AG04450 (cell line): ENCODE results near the gene ABTB2. TPM values are rescaled to one million over a fixed set of nuclear protein-coding genes. Genes with fewer than 3 reads are reported as not detected.

Experiments used
- CTCF ChIA-PET: fragments of 300-600, 350-600 bp; formaldehyde crosslinking; extraction: SDS; loops from one replicate; lab custom pipeline; 2022; ENCODE audit warnings: antibody characterized with exemption, inconsistent platforms; lab: Charles Lee
- POLR2A ChIA-PET: fragments of 350-600 bp; formaldehyde crosslinking; extraction: SDS; loops from one replicate; lab custom pipeline; 2021; ENCODE audit warnings: antibody characterized with exemption, inconsistent platforms; lab: Yijun Ruan, JAX
- DNase-seq: peaks from one replicate; pipeline ENCODE4 v3.0.0-alpha.2; 2011; ENCODE audit warnings: low read depth, low spot score
- H3K27ac ChIP-seq: one replicate; pipeline ENCODE4 v1.5.1; 2012; ENCODE audit warnings: low read depth, low read length, control low read depth
- H3K27me3 ChIP-seq: one replicate; pipeline ENCODE4 v1.6.0; 2012; ENCODE audit warnings: low read length; ENCODE audit not compliant: control insufficient read depth, insufficient read depth
- H3K4me3 ChIP-seq: 2 replicates; pipeline ENCODE4 v1.5.1; 2011; ENCODE audit warnings: mild to moderate bottlenecking, low read depth, low read length, control low read depth
- H3K9me3 ChIP-seq: 2 replicates; pipeline ENCODE4 v1.5.1; 2012; ENCODE audit warnings: low read length; ENCODE audit not compliant: control insufficient read depth, insufficient read depth
- CTCF ChIP-seq: IDR thresholded peaks from 2 replicates; pipeline ENCODE4 v1.5.1; 2011; ENCODE audit warnings: low read depth, low read length, control low read depth, inconsistent platforms
- polyA plus RNA-seq: library from polyadenylated mRNA; depleted of rRNA; stranded (reverse); fragments of >200 nt; gene quantifications from 2 replicates; pipeline ENCODE4 v1.2.3, GENCODE V29; 2011

ABTB2 gene
- polyA plus RNA-seq, 1 experiment = 0.43 TPM

DNA sequence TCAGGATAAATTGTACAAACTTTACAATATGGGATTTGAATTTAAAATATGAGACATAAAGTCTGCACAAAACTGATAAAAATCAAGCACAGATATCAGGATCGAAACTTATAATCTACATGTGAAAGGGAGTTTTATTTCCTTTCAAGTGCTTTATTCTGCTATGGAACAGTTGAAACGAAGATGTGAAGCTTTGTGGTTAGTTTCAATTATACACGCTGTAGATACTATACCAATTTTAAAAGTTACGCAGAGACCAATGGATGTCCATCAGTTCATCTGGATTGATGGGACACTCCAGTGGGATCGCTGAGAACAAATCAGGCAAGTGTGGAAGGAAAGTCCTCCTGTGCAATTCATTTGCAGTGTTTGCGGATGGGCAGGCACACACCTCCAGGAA lies 46.5 kb upstream of the ABTB2 start:
- H3K4me3 ChIP-seq = no peak overlapping the region
- no peak for TF ChIP-seq CTCF
- POLR2A ChIA-PET = no interaction called here
- no peak for DNase-seq
- no peaks in the 10 kb centered on the region for H3K9me3 ChIP-seq
- no peak overlapping the region for H3K27ac ChIP-seq
- CTCF ChIA-PET = no interaction called here
- peaks cover 24% of the 10 kb centered on the region for H3K27me3 ChIP-seq

DNA sequence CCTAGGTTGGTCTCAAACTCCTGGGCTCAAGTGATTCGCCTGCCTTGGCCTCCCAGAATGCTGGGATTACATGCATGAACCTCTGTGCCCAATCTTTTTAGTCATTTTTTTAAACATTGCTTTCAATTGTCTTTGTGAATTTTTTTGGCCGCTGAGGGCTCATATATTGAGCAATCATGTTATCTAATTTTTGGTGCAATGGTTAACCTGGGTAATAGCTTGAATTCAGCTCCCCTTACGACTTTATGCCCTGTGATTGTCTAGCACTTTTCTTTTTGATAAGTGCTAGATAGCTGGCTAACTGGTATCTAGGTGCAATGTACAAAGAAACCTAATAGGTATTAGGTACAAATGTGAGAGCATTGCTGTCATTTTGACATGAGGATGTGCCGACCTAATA lies 45.6 kb upstream of the ABTB2 start:
- H3K4me3 ChIP-seq = no peak overlapping the region
- TF ChIP-seq CTCF = no peak
- POLR2A ChIA-PET = interaction anchor here (0.7 kb wide), 1 partner anchor 19 kb away, joined by 3 read pairs; no protein-coding TSS in a partner anchor
- H3K27me3 ChIP-seq = peaks cover 17% of the 10 kb centered on the region
- H3K27ac ChIP-seq = no peak overlapping the region
- CTCF ChIA-PET = no interaction called here
- DNase-seq = no peak
- H3K9me3 ChIP-seq = no peaks in the 10 kb centered on the region

DNA sequence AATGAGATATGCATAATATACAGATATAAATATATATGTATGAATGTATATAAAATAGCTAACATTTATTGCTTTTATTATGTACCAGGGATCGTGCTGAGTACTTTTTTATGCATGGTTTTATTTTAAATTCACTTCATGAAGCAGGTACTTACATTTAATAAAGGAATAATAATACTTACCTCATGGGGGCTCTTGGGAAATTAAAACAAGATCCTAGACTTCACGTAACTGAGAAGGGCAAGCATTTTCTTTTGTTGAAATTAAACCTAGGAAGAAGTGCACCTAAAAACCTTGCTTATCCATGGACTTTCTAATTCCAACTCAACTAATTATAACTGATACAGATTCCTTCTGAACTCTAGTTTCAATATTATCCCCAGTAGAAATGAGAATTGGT lies 40.0 kb upstream of the ABTB2 start:
- Histone ChIP-seq H3K9me3 (no peaks in the 10 kb centered on the region), H3K27ac (no peak overlapping the region), H3K4me3 (no peak overlapping the region), H3K27me3 (no peaks in the 10 kb centered on the region)
- CTCF ChIA-PET = no interaction called here
- POLR2A ChIA-PET = no interaction called here
- DNase-seq = no peak
- no peak for TF ChIP-seq CTCF

GRCh38 chr11:34397120-34397519 lies 39.3 kb upstream of the ABTB2 start:
- no peak for TF ChIP-seq CTCF
- no peak overlapping the region for H3K4me3 ChIP-seq
- H3K9me3 ChIP-seq = no peaks in the 10 kb centered on the region
- H3K27me3 ChIP-seq = no peaks in the 10 kb centered on the region
- no peak for DNase-seq
- H3K27ac ChIP-seq = no peak overlapping the region
- POLR2A ChIA-PET = no interaction called here
- CTCF ChIA-PET = no interaction called here

DNA sequence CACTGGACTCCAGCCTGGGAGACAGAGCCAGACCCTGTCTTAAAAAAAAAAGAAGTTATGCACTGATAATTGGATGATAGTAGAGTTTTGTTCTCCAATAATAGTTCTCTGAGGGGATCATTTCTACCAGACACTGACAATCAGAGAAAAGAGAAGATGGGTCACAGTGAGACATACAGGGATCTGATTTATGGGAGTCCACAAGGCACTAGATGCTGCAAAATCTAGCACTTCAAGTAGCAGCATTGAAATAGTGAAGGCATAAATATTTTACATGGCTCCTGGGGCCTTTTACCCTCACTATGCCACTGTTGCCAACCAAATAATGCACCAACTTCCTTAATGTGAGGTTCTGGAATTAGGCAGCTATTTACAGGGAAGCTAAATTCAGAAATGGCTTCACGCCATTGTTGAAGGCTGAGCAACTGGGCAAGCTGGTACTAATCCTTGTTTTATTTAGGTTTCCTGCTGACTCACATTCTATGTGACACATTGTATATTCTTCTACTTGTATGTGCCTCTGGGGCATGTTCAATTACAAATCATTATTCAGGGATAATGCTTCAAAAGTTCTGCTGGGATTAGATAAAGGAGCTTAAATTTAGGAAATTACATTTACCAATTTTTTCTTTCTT lies 38.2 kb upstream of the ABTB2 start:
- TF ChIP-seq CTCF = no peak
- Histone ChIP-seq H3K4me3 (no peak overlapping the region), H3K9me3 (no peaks in the 10 kb centered on the region), H3K27me3 (no peaks in the 10 kb centered on the region), H3K27ac (no peak overlapping the region)
- ChIA-PET CTCF (interaction anchor here (0.6 to 1.0 kb wide), 2 partner anchors 97 to 217 kb away, joined by 3 to 5 read pairs; no protein-coding TSS in a partner anchor), POLR2A (interaction anchor here (0.6 to 0.7 kb wide), 2 partner anchors 189 to 469 kb away, joined by 3 read pairs; no protein-coding TSS in a partner anchor)
- peak; percentile 41 for DNase-seq
